OCI-LY3 (cell line): Measurements from ENCODE around the gene PIBF1.

Experiments used
- CTCF ChIP-seq: fragments of 200-600, 300-600 bp; sonication (generic); IDR thresholded peaks from 2 replicates; pipeline ENCODE4 v1.5.1; 2014; ENCODE audit warnings: antibody characterized with exemption, low read length, low read depth
- EZH2phosphoT487 ChIP-seq: fragments of 200-600 bp; shearing (Covaris generic); IDR thresholded peaks from 2 replicates; pipeline ENCODE4 v1.6.1; 2018; ENCODE audit warnings: antibody characterized with exemption, mixed run types, low read depth

- TF ChIP-seq EZH2phosphoT487: no peak
- TF ChIP-seq CTCF: no peak
Observed at GRCh38 chr13:73025217-73026012, 243.5 kb downstream of the PIBF1 start.
